HEK293 (cell line): Measurements from ENCODE around the gene COQ10A.

ENCODE experiments used
- CTCF ChIA-PET: fragments of 350-600 bp; formaldehyde crosslinking; extraction: SDS; loops from one replicate; lab custom pipeline; 2021; ENCODE audit warnings: antibody characterized with exemption; lab: Yijun Ruan, JAX
- POLR2A ChIA-PET: fragments of 300-600 bp; formaldehyde crosslinking; extraction: SDS; loops from one replicate; lab custom pipeline; 2020; ENCODE audit warnings: antibody characterized with exemption, inconsistent platforms; lab: Yijun Ruan, JAX
- H3K27ac ChIP-seq: fragments of 200-500 bp; sonication (Bioruptor generic); 2 replicates; pipeline ENCODE4 v1.5.1; 2014; ENCODE audit warnings: low read depth, low read length, control low read depth, inconsistent platforms; ENCODE audit errors: extremely low read depth
- H3K36me3 ChIP-seq, 2 experiments: fragments of 200-500 bp in 1 of 2; sonication (Bioruptor generic) in 1 of 2; 1 replicate in 1 of 2; 2 replicates in 1 of 2; pipeline ENCODE4 v1.5.1; 2014 to 2017; ENCODE audit warnings: inconsistent platforms in 2 of 2, low read length in 2 of 2; ENCODE audit not compliant: control insufficient read depth in 2 of 2, insufficient read depth in 1 of 2
- H3K4me1 ChIP-seq: fragments of 200-500 bp; sonication (Bioruptor generic); 2 replicates; pipeline ENCODE4 v1.5.1; 2014; ENCODE audit warnings: mild to moderate bottlenecking, low read length, inconsistent platforms; ENCODE audit not compliant: control insufficient read depth, insufficient read depth
- H3K4me3 ChIP-seq: 2 replicates; pipeline ENCODE4 v1.5.1; 2011; ENCODE audit warnings: low read depth, mild to moderate bottlenecking, control low read depth, low read length, moderate library complexity
- H3K9me3 ChIP-seq: fragments of 200-500 bp; sonication (Bioruptor generic); 2 replicates; pipeline ENCODE4 v1.5.1; 2014; ENCODE audit warnings: low read depth, low read length, inconsistent platforms; ENCODE audit not compliant: control insufficient read depth, insufficient read depth
- GLI2 ChIP-seq: fragments of 450-650 bp; formaldehyde crosslinking; IDR thresholded peaks from 2 replicates; pipeline ENCODE4; 2017; ENCODE audit warnings: missing biosample characterization, missing genetic modification characterization, low read depth, borderline replicate concordance
- PRDM1 ChIP-seq: fragments of 450-650 bp; formaldehyde crosslinking; IDR thresholded peaks from 2 replicates; pipeline ENCODE4; 2016; ENCODE audit warnings: missing biosample characterization, missing genetic modification characterization
- WT1 ChIP-seq: fragments of 450-650 bp; formaldehyde crosslinking; IDR thresholded peaks from 2 replicates; pipeline ENCODE4 v1.5.1; 2016; ENCODE audit warnings: missing biosample characterization, missing genetic modification characterization
- YY1 ChIP-seq: fragments of 450-650 bp; formaldehyde crosslinking; IDR thresholded peaks from 2 replicates; pipeline ENCODE4 v1.5.1; 2018; ENCODE audit warnings: missing biosample characterization, missing genetic modification characterization
- ZBTB48 ChIP-seq: fragments of 450-650 bp; formaldehyde crosslinking; IDR thresholded peaks from 2 replicates; pipeline ENCODE4 v1.5.1; 2016; ENCODE audit warnings: missing biosample characterization, missing genetic modification characterization
- ZBTB7A ChIP-seq: fragments of 450-650 bp; formaldehyde crosslinking; IDR thresholded peaks from 2 replicates; pipeline ENCODE4 v1.5.1; 2016; ENCODE audit warnings: low read depth, missing biosample characterization, missing genetic modification characterization
- ZEB2 ChIP-seq: fragments of 450-650 bp; formaldehyde crosslinking; IDR thresholded peaks from 2 replicates; pipeline ENCODE4 v1.5.1; 2016; ENCODE audit warnings: missing biosample characterization, missing genetic modification characterization
- ZNF24 ChIP-seq: fragments of 450-650 bp; formaldehyde crosslinking; IDR thresholded peaks from 2 replicates; pipeline ENCODE4 v1.5.1; 2016; ENCODE audit warnings: missing biosample characterization, missing genetic modification characterization
- ZNF394 ChIP-seq: fragments of 450-650 bp; formaldehyde crosslinking; IDR thresholded peaks from 2 replicates; pipeline ENCODE4 v1.5.1; 2016; ENCODE audit warnings: missing biosample characterization, missing genetic modification characterization, mild to moderate bottlenecking, moderate library complexity, borderline replicate concordance
- ZNF501 ChIP-seq: fragments of 450-650 bp; formaldehyde crosslinking; IDR thresholded peaks from 2 replicates; pipeline ENCODE4 v1.5.1; 2016; ENCODE audit warnings: missing biosample characterization, missing genetic modification characterization
- ZNF596 ChIP-seq: fragments of 450-650 bp; IDR thresholded peaks from 2 replicates; pipeline ENCODE4 v1.5.0; 2018; ENCODE audit warnings: missing biosample characterization, mild to moderate bottlenecking, missing genetic modification characterization, moderate library complexity
- ZNF610 ChIP-seq: fragments of 450-650 bp; formaldehyde crosslinking; IDR thresholded peaks from 2 replicates; pipeline ENCODE4 v1.5.1; 2016; ENCODE audit warnings: missing biosample characterization, missing genetic modification characterization, borderline replicate concordance
- ZSCAN30 ChIP-seq: fragments of 450-650 bp; IDR thresholded peaks from 2 replicates; pipeline ENCODE4 v1.5.1; 2018; ENCODE audit warnings: missing biosample characterization, mild to moderate bottlenecking, missing genetic modification characterization, moderate library complexity
- TF ChIP-seq, protein P1 (sequence below): fragments of 450-650 bp; formaldehyde crosslinking; conservative IDR thresholded peaks from 2 replicates; pipeline ENCODE4 v1.5.1; 2016; ENCODE audit warnings: low read depth, missing biosample characterization, missing genetic modification characterization
- TF ChIP-seq, protein P2 (sequence below): fragments of 450-650 bp; formaldehyde crosslinking; IDR thresholded peaks from 2 replicates; pipeline ENCODE4 v1.5.1; 2016; ENCODE audit warnings: missing biosample characterization, missing genetic modification characterization
- TF ChIP-seq, protein P3 (sequence below): fragments of 450-650 bp; formaldehyde crosslinking; IDR thresholded peaks from 2 replicates; pipeline ENCODE4 v1.5.1; 2016; ENCODE audit warnings: missing biosample characterization, missing genetic modification characterization
- TF ChIP-seq, protein P4 (sequence below): fragments of 450-650 bp; formaldehyde crosslinking; IDR thresholded peaks from 2 replicates; pipeline ENCODE4 v1.5.1; 2016; ENCODE audit warnings: missing biosample characterization, missing genetic modification characterization
- TF ChIP-seq, protein P5 (sequence below): fragments of 450-650 bp; formaldehyde crosslinking; IDR thresholded peaks from 2 replicates; pipeline ENCODE4 v1.5.1; 2016; ENCODE audit warnings: missing biosample characterization, missing genetic modification characterization
- TF ChIP-seq, protein P6 (sequence below): fragments of 450-650 bp; formaldehyde crosslinking; IDR thresholded peaks from 2 replicates; pipeline ENCODE4 v1.5.1; 2016; ENCODE audit warnings: missing biosample characterization, missing genetic modification characterization

Gene COQ10A

DNA sequence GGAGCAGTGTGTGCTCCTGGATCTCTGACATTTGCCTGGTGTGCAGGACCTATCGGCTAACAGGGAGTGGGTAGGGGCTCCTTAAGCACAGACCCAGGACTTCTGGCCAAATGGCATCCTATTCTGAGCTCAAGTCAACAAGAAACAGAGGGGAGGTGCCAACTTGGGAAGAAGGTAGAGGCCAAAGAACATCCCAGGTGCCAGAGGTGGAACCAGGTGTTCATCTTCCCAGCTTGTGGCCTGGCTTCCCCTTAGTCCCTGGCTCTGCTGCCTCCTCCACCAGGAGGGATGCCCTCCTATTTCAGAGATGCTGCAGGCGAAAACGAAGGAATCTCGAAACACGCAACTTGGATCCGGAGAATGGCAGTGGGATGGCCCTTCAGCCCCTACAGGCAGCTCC is 30.7 kb upstream of the COQ10A start:
- Histone ChIP-seq H3K9me3 (no peaks in the 10 kb centered on the region), H3K36me3 (peaks cover 0 to 47% of the 10 kb centered on the region in 2 experiments; a peak in 1 of 3 replicates), H3K27ac (no peak overlapping the region), H3K4me3 (no peak overlapping the region), H3K4me1 (no peaks in the 10 kb centered on the region)
- TF ChIP-seq, protein P1, sequence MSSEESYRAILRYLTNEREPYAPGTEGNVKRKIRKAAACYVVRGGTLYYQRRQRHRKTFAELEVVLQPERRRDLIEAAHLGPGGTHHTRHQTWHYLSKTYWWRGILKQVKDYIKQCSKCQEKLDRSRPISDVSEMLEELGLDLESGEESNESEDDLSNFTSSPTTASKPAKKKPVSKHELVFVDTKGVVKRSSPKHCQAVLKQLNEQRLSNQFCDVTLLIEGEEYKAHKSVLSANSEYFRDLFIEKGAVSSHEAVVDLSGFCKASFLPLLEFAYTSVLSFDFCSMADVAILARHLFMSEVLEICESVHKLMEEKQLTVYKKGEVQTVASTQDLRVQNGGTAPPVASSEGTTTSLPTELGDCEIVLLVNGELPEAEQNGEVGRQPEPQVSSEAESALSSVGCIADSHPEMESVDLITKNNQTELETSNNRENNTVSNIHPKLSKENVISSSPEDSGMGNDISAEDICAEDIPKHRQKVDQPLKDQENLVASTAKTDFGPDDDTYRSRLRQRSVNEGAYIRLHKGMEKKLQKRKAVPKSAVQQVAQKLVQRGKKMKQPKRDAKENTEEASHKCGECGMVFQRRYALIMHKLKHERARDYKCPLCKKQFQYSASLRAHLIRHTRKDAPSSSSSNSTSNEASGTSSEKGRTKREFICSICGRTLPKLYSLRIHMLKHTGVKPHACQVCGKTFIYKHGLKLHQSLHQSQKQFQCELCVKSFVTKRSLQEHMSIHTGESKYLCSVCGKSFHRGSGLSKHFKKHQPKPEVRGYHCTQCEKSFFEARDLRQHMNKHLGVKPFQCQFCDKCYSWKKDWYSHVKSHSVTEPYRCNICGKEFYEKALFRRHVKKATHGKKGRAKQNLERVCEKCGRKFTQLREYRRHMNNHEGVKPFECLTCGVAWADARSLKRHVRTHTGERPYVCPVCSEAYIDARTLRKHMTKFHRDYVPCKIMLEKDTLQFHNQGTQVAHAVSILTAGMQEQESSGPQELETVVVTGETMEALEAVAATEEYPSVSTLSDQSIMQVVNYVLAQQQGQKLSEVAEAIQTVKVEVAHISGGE (tag by site-specific recombination): no peak
- TF ChIP-seq ZNF394 (tag by site-specific recombination) (no peak), ZNF501 (no peak), ZNF24 (no peak), PRDM1 (tag by site-specific recombination) (no peak), ZNF596 (tag by site-specific recombination) (no peak), GLI2 (tag by site-specific recombination) (no peak), ZBTB48 (tag by site-specific recombination) (no peak), ZNF610 (tag by site-specific recombination) (no peak), WT1 (tag by site-specific recombination) (no peak), YY1 (no peak), ZSCAN30 (tag by site-specific recombination) (no peak), ZEB2 (tag by site-specific recombination) (no peak), ZBTB7A (tag by site-specific recombination) (no peak)
- TF ChIP-seq, protein P2, sequence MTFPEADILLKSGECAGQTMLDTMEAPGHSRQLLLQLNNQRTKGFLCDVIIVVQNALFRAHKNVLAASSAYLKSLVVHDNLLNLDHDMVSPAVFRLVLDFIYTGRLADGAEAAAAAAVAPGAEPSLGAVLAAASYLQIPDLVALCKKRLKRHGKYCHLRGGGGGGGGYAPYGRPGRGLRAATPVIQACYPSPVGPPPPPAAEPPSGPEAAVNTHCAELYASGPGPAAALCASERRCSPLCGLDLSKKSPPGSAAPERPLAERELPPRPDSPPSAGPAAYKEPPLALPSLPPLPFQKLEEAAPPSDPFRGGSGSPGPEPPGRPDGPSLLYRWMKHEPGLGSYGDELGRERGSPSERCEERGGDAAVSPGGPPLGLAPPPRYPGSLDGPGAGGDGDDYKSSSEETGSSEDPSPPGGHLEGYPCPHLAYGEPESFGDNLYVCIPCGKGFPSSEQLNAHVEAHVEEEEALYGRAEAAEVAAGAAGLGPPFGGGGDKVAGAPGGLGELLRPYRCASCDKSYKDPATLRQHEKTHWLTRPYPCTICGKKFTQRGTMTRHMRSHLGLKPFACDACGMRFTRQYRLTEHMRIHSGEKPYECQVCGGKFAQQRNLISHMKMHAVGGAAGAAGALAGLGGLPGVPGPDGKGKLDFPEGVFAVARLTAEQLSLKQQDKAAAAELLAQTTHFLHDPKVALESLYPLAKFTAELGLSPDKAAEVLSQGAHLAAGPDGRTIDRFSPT (tag by site-specific recombination): no peak
- TF ChIP-seq, protein P3, sequence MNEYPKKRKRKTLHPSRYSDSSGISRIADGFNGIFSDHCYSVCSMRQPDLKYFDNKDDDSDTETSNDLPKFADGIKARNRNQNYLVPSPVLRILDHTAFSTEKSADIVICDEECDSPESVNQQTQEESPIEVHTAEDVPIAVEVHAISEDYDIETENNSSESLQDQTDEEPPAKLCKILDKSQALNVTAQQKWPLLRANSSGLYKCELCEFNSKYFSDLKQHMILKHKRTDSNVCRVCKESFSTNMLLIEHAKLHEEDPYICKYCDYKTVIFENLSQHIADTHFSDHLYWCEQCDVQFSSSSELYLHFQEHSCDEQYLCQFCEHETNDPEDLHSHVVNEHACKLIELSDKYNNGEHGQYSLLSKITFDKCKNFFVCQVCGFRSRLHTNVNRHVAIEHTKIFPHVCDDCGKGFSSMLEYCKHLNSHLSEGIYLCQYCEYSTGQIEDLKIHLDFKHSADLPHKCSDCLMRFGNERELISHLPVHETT (tag by site-specific recombination): no peak
- TF ChIP-seq, protein P4, sequence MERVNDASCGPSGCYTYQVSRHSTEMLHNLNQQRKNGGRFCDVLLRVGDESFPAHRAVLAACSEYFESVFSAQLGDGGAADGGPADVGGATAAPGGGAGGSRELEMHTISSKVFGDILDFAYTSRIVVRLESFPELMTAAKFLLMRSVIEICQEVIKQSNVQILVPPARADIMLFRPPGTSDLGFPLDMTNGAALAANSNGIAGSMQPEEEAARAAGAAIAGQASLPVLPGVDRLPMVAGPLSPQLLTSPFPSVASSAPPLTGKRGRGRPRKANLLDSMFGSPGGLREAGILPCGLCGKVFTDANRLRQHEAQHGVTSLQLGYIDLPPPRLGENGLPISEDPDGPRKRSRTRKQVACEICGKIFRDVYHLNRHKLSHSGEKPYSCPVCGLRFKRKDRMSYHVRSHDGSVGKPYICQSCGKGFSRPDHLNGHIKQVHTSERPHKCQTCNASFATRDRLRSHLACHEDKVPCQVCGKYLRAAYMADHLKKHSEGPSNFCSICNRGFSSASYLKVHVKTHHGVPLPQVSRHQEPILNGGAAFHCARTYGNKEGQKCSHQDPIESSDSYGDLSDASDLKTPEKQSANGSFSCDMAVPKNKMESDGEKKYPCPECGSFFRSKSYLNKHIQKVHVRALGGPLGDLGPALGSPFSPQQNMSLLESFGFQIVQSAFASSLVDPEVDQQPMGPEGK (tag by site-specific recombination): no peak
- TF ChIP-seq, protein P5, sequence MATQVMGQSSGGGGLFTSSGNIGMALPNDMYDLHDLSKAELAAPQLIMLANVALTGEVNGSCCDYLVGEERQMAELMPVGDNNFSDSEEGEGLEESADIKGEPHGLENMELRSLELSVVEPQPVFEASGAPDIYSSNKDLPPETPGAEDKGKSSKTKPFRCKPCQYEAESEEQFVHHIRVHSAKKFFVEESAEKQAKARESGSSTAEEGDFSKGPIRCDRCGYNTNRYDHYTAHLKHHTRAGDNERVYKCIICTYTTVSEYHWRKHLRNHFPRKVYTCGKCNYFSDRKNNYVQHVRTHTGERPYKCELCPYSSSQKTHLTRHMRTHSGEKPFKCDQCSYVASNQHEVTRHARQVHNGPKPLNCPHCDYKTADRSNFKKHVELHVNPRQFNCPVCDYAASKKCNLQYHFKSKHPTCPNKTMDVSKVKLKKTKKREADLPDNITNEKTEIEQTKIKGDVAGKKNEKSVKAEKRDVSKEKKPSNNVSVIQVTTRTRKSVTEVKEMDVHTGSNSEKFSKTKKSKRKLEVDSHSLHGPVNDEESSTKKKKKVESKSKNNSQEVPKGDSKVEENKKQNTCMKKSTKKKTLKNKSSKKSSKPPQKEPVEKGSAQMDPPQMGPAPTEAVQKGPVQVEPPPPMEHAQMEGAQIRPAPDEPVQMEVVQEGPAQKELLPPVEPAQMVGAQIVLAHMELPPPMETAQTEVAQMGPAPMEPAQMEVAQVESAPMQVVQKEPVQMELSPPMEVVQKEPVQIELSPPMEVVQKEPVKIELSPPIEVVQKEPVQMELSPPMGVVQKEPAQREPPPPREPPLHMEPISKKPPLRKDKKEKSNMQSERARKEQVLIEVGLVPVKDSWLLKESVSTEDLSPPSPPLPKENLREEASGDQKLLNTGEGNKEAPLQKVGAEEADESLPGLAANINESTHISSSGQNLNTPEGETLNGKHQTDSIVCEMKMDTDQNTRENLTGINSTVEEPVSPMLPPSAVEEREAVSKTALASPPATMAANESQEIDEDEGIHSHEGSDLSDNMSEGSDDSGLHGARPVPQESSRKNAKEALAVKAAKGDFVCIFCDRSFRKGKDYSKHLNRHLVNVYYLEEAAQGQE (tag by site-specific recombination): no peak
- TF ChIP-seq, protein P6, sequence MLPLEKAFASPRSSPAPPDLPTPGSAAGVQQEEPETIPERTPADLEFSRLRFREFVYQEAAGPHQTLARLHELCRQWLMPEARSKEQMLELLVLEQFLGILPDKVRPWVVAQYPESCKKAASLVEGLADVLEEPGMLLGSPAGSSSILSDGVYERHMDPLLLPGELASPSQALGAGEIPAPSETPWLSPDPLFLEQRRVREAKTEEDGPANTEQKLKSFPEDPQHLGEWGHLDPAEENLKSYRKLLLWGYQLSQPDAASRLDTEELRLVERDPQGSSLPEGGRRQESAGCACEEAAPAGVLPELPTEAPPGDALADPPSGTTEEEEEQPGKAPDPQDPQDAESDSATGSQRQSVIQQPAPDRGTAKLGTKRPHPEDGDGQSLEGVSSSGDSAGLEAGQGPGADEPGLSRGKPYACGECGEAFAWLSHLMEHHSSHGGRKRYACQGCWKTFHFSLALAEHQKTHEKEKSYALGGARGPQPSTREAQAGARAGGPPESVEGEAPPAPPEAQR (tag by site-specific recombination): no peak
- CTCF ChIA-PET: interaction anchor here (0.7 to 1.5 kb wide), 3 partner anchors 21 to 40 kb away, joined by 5 read pairs; partner anchors contain the start of gene COQ10A
- POLR2A ChIA-PET: interaction anchor here (0.9 to 1.2 kb wide), 3 partner anchors 12 to 124 kb away, joined by 3 to 7 read pairs (median 3); partner anchors contain the start of genes RNF41 and STAT2
